Body of pancreas (tissue), 4 donors: ENCODE results near the gene KIAA2012. TPM values are rescaled to one million over a fixed set of nuclear protein-coding genes. Genes with fewer than 3 reads are reported as not detected.

Experiments used
- ATAC-seq: fragments of 150-250 bp; one replicate; pipeline ENCODE4 v1.9.1; 2016
- DNase-seq, 4 donors: peaks; one replicate each; pipeline ENCODE4 v3.0.0-alpha.2; 2019
- H3K27ac ChIP-seq, 4 donors: fragments of 200-600 bp; sonication (generic); 1 replicate in 3 of 4; 2 replicates in 1 of 4; pipeline versions ENCODE4 v1.5.1 to v1.6.1; 2016 to 2019; ENCODE audit warnings: mild to moderate bottlenecking in 1 of 4, mixed read lengths in 1 of 4, moderate library complexity in 1 of 4
- H3K27me3 ChIP-seq, 2 donors: fragments of 200-600 bp; sonication (generic); one replicate each; pipeline ENCODE4 v1.6.0; 2016; ENCODE audit warnings: mild to moderate bottlenecking in 1 of 2
- H3K36me3 ChIP-seq, 2 donors: fragments of 200-600 bp; sonication (generic); replicated peaks in 1 of 2; 2 replicates each; pipeline ENCODE4 v1.5.1; 2016; ENCODE audit warnings: low read depth in 2 of 2; ENCODE audit not compliant: insufficient read depth in 1 of 2
- H3K4me1 ChIP-seq: fragments of 200-600 bp; sonication (generic); one replicate; pipeline ENCODE4 v1.6.0; 2016
- H3K4me3 ChIP-seq, 2 donors: fragments of 200-600 bp; sonication (generic); 1 replicate in 1 of 2; 2 replicates in 1 of 2; pipeline ENCODE4 v1.5.1; 2016 to 2019
- H3K9me3 ChIP-seq, 3 donors: fragments of 200-600 bp; sonication (generic); 1 replicate in 2 of 3; 2 replicates in 1 of 3; pipeline ENCODE4 v1.5.1; 2016
- POLR2A ChIP-seq, 3 donors: fragments of 450-650 bp; IDR thresholded peaks; one replicate each; pipeline ENCODE4 v1.6.1; 2016; ENCODE audit warnings: antibody characterized with exemption in 3 of 3, mild to moderate bottlenecking in 2 of 3
- WGBS, 2 donors: methylation state at CpG; one replicate each; pipeline ENCODE4 v1.1.5; 2017; 5-methylcytosine and 5-hydroxymethylcytosine counted together
- intact Hi-C: fragments of 100-400 bp; cut with DNase I; formaldehyde crosslinking; loops from one replicate; pipeline ENCODE4 v1.15.1; 2023
- total RNA-seq, 2 donors: library from RNA; depleted of rRNA; stranded (reverse); fragments of >200 nt; gene quantifications; one replicate each; pipeline ENCODE4 v1.1.0, GENCODE V29; 2016
- TF ChIP-seq, protein P1 (sequence below), 7 experiments: fragments of 450-650 bp in 4 of 7; fragments of 200-600 bp in 3 of 7; sonication (generic) in 3 of 7; IDR thresholded peaks; one replicate each; pipeline ENCODE4 v1.5.1; 2016 to 2019; ENCODE audit warnings: antibody characterized with exemption in 7 of 7

Gene KIAA2012
- total RNA-seq, 2 donors from 2014 or later = not detected

- H3K36me3 ChIP-seq = no peaks in the 10 kb centered on the region
- ATAC-seq (no peak), DNase-seq (no peak)
- H3K4me3 ChIP-seq = no peak overlapping the region
- H3K4me1 ChIP-seq = no peaks in the 10 kb centered on the region
- no peaks in the 10 kb centered on the region for H3K27me3 ChIP-seq
- TF ChIP-seq, protein P1, sequence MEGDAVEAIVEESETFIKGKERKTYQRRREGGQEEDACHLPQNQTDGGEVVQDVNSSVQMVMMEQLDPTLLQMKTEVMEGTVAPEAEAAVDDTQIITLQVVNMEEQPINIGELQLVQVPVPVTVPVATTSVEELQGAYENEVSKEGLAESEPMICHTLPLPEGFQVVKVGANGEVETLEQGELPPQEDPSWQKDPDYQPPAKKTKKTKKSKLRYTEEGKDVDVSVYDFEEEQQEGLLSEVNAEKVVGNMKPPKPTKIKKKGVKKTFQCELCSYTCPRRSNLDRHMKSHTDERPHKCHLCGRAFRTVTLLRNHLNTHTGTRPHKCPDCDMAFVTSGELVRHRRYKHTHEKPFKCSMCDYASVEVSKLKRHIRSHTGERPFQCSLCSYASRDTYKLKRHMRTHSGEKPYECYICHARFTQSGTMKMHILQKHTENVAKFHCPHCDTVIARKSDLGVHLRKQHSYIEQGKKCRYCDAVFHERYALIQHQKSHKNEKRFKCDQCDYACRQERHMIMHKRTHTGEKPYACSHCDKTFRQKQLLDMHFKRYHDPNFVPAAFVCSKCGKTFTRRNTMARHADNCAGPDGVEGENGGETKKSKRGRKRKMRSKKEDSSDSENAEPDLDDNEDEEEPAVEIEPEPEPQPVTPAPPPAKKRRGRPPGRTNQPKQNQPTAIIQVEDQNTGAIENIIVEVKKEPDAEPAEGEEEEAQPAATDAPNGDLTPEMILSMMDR (IDR thresholded peaks at IDR 0.05) = no peak
- TF ChIP-seq POLR2A (IDR thresholded peaks at IDR 0.05) = no peak
- 65 to 78% methylated on average over 3 of the region's 3 CpGs for WGBS, 2 donors
- no peak overlapping the region for H3K27ac ChIP-seq
- H3K9me3 ChIP-seq = no peaks in the 10 kb centered on the region
- intact Hi-C loops = no loop called here
Measured at GRCh38 chr2:202164411-202164810, 91.4 kb downstream of the KIAA2012 start.

GRCh38 chr2:202165208-202165607, 92.2 kb downstream of the KIAA2012 start:
- intact Hi-C loops = no loop called here
- no peak for DNase-seq
- 62 to 74% methylated on average over 5 of the region's 5 CpGs for WGBS, 2 donors
- H3K27me3 ChIP-seq = no peaks in the 10 kb centered on the region
- no peaks in the 10 kb centered on the region for H3K9me3 ChIP-seq
- TF ChIP-seq POLR2A (IDR thresholded peaks at IDR 0.05) = no peak
- TF ChIP-seq, protein P1 (IDR thresholded peaks at IDR 0.05) = no peak
- H3K4me1 ChIP-seq = no peaks in the 10 kb centered on the region
- no peak overlapping the region for H3K27ac ChIP-seq
- no peak for ATAC-seq
- H3K36me3 ChIP-seq = no peaks in the 10 kb centered on the region
- no peak overlapping the region for H3K4me3 ChIP-seq

- Histone ChIP-seq H3K27me3 (no peaks in the 10 kb centered on the region), H3K27ac (no peak overlapping the region), H3K4me1 (no peaks in the 10 kb centered on the region), H3K36me3 (no peaks in the 10 kb centered on the region), H3K4me3 (no peak overlapping the region), H3K9me3 (no peaks in the 10 kb centered on the region)
- WGBS, 2 donors = 54 to 63% methylated on average over 1 of the region's 1 CpG
- intact Hi-C loops = no loop called here
- no peak for ATAC-seq
- no peak for DNase-seq
- no peak for TF ChIP-seq POLR2A (IDR thresholded peaks at IDR 0.05)
- TF ChIP-seq, protein P1 (IDR thresholded peaks at IDR 0.05) = no peak
Measured at GRCh38 chr2:202165945-202166344, 92.9 kb downstream of the KIAA2012 start.

DNA sequence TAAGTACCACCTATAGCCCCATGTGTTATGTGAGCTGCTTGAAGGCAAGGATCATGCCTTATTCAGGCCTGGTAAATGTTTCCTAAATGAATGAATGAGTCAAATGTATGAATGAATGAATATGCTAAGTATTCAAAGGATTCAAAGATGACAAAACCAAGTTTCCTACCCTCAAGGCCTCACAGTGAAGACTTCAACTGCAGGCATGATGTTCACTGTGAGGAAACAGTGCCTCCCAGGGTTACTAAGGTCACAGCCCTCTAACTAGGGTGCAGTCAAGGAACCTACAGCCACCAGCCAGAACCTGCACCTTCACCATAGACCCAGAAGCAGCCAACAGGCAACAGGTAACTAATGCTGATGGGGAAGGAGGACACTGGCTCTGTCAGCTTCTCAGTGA, 96.1 kb downstream of the KIAA2012 start:
- H3K9me3 ChIP-seq = no peaks in the 10 kb centered on the region
- H3K36me3 ChIP-seq = no peaks in the 10 kb centered on the region
- TF ChIP-seq, protein P1 (IDR thresholded peaks at IDR 0.05) = no peak
- TF ChIP-seq POLR2A (IDR thresholded peaks at IDR 0.05) = no peak
- H3K27ac ChIP-seq = no peak overlapping the region
- intact Hi-C loops = no loop called here
- no peak for ATAC-seq
- no peaks in the 10 kb centered on the region for H3K4me1 ChIP-seq
- DNase-seq = no peak
- peaks cover 0 to 5% of the 10 kb centered on the region in 2 donors for H3K27me3 ChIP-seq
- no peak overlapping the region for H3K4me3 ChIP-seq

DNA sequence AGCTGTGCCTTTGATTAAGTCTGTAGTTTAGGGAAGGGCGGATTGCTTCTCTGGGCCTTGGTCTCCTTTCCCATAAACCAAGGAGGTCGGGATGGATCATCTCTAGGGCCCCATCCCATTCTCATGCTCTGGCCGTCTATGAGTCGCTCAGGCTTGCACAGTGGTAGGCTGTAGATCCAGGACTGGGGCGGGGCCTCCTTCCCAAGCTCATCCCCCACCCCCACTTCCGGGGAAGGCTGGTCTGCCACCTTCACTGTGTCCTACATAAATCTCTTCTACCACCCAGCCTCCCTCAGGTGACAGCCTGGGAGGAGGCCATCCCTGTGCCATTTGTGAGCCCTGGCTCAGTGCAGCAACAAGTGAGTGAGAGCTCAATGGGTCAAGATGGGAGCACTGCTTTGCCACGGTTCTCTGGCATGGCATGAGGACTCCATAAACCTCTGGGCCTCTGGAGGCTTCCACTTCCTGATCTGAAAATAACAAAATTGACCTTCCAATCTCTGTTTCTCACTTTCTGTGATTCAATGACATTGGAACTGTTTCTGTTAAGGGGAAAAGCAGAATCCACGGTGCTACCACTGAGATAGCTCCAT, 96.9 kb downstream of the KIAA2012 start:
- intact Hi-C loops = no loop called here
- Histone ChIP-seq H3K4me1 (no peaks in the 10 kb centered on the region), H3K4me3 (no peak overlapping the region), H3K9me3 (no peaks in the 10 kb centered on the region), H3K27me3 (peaks cover 0 to 5% of the 10 kb centered on the region in 2 donors), H3K36me3 (no peaks in the 10 kb centered on the region), H3K27ac (no peak overlapping the region)
- TF ChIP-seq POLR2A (IDR thresholded peaks at IDR 0.05) = no peak
- TF ChIP-seq, protein P1 (IDR thresholded peaks at IDR 0.05) = no peak
- 78 to 83% methylated on average over 7 to 8 of the region's 8 CpGs for WGBS, 2 donors
- DNase-seq (no peak), ATAC-seq (no peak)
